OCI-LY1 (cell line): Measurements from ENCODE around the gene INSYN1.

Experiments
- H2AFZ ChIP-seq: fragments of 200-600 bp; sonication (generic), shearing (Covaris generic); 2 replicates; pipeline ENCODE4 v1.6.0; 2014; ENCODE audit warnings: antibody characterized with exemption, mild to moderate bottlenecking, low read length
- H3F3A ChIP-seq: fragments of 200-600 bp; sonication (generic), shearing (Covaris generic); 2 replicates; pipeline ENCODE4 v1.6.0; 2014; ENCODE audit warnings: mild to moderate bottlenecking, antibody characterized with exemption, low read length, moderate library complexity; ENCODE audit not compliant: insufficient read depth
- H3K27ac ChIP-seq: fragments of 200-600 bp; sonication (generic); 2 replicates; pipeline ENCODE4 v1.5.1; 2014; ENCODE audit warnings: low read length, mixed run types, mild to moderate bottlenecking, low read depth; ENCODE audit not compliant: poor library complexity, severe bottlenecking
- H3K27me3 ChIP-seq: fragments of 200-600 bp; sonication (generic); 2 replicates; pipeline ENCODE4 v1.6.0; 2014; ENCODE audit warnings: antibody characterized with exemption, mild to moderate bottlenecking, low read length, moderate library complexity; ENCODE audit not compliant: insufficient read depth
- H3K36me3 ChIP-seq: fragments of 200-600 bp; sonication (generic); 2 replicates; pipeline ENCODE4 v1.6.1; 2014; ENCODE audit warnings: mild to moderate bottlenecking, antibody characterized with exemption, low read length, moderate library complexity, mixed read lengths; ENCODE audit not compliant: insufficient read depth
- H3K4me1 ChIP-seq: fragments of 200-600 bp; sonication (generic); 2 replicates; pipeline ENCODE4 v1.5.1; 2014; ENCODE audit warnings: mild to moderate bottlenecking, low read length, moderate library complexity; ENCODE audit not compliant: insufficient read depth, severe bottlenecking
- H3K4me2 ChIP-seq: fragments of 200-600 bp; sonication (generic), shearing (Covaris generic); 2 replicates; pipeline ENCODE4 v1.6.1; 2014; ENCODE audit warnings: low read length
- H3K4me3 ChIP-seq: fragments of 200-600 bp; sonication (generic); 2 replicates; pipeline ENCODE4 v1.5.1; 2014; ENCODE audit warnings: low read length, low read depth, mild to moderate bottlenecking, mixed read lengths; ENCODE audit not compliant: poor library complexity, severe bottlenecking
- H3K79me2 ChIP-seq: fragments of 200-600 bp; shearing (Covaris generic); 2 replicates; pipeline ENCODE4 v1.6.1; 2016; ENCODE audit warnings: mixed run types, low read length, mixed read lengths; ENCODE audit not compliant: insufficient read depth
- H3K9ac ChIP-seq: fragments of 200-600 bp; sonication (generic), shearing (Covaris generic); 2 replicates; pipeline ENCODE4 v1.6.1; 2014; ENCODE audit warnings: mild to moderate bottlenecking, low read length, mixed read lengths
- H3K9me2 ChIP-seq: fragments of 200-600 bp; sonication (generic), shearing (Covaris generic); 2 replicates; pipeline ENCODE4 v1.6.1; 2014; ENCODE audit warnings: low read depth, mild to moderate bottlenecking, low read length, mixed read lengths
- H3K9me3 ChIP-seq: fragments of 200-600 bp; shearing (Covaris generic); 2 replicates; pipeline ENCODE4 v1.6.1; 2014; ENCODE audit warnings: low read length, mixed read lengths
- H4K20me1 ChIP-seq: fragments of 200-600 bp; sonication (generic), shearing (Covaris generic); 2 replicates; pipeline ENCODE4 v1.6.0; 2016; ENCODE audit warnings: mild to moderate bottlenecking, low read length; ENCODE audit not compliant: insufficient read depth
- EZH2 ChIP-seq: fragments of 200-600 bp; sonication (generic), shearing (Covaris generic); IDR thresholded peaks from 2 replicates; pipeline ENCODE4 v1.8.0; 2017; ENCODE audit warnings: borderline replicate concordance, mixed run types, mild to moderate bottlenecking, antibody characterized with exemption, low read length, moderate library complexity, mixed read lengths
- TF ChIP-seq, protein P1 (sequence below): fragments of 200-600 bp; sonication (generic), shearing (Covaris generic); IDR thresholded peaks from 2 replicates; pipeline ENCODE4 v1.5.1; 2017; ENCODE audit warnings: mild to moderate bottlenecking, antibody characterized with exemption, low read length, moderate library complexity, mixed read lengths

The INSYN1 gene

DNA sequence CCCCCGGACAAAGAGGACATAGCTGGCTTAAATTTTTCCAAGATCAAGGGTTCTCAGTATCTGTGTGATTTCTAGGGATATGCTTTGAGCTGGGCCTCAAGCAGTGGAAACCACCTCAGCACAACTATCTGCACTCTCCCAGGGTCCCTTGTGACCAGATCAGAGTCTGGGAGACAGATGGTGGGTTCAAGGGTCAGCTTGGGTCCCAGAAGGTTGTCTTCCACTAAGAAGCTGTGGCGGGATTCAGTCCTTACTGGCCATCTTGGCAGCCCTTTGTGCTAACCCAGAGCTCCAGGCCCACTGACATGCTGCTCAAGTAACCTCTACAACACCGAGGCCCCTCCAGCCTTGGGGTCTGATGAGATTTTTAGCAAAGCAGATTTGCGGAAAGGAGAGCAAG is 2.7 kb downstream of the INSYN1 start:
- no peaks in the 10 kb centered on the region for H3K4me1 ChIP-seq
- no peak for TF ChIP-seq EZH2
- TF ChIP-seq, protein P1, sequence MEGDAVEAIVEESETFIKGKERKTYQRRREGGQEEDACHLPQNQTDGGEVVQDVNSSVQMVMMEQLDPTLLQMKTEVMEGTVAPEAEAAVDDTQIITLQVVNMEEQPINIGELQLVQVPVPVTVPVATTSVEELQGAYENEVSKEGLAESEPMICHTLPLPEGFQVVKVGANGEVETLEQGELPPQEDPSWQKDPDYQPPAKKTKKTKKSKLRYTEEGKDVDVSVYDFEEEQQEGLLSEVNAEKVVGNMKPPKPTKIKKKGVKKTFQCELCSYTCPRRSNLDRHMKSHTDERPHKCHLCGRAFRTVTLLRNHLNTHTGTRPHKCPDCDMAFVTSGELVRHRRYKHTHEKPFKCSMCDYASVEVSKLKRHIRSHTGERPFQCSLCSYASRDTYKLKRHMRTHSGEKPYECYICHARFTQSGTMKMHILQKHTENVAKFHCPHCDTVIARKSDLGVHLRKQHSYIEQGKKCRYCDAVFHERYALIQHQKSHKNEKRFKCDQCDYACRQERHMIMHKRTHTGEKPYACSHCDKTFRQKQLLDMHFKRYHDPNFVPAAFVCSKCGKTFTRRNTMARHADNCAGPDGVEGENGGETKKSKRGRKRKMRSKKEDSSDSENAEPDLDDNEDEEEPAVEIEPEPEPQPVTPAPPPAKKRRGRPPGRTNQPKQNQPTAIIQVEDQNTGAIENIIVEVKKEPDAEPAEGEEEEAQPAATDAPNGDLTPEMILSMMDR: no peak
- no peaks in the 10 kb centered on the region for H4K20me1 ChIP-seq
- no peak overlapping the region for H3K27ac ChIP-seq
- H3K79me2 ChIP-seq: no peaks in the 10 kb centered on the region
- H3K4me2 ChIP-seq: no peak overlapping the region
- H3K27me3 ChIP-seq: no peaks in the 10 kb centered on the region
- H3K9me3 ChIP-seq: no peaks in the 10 kb centered on the region
- H3K9ac ChIP-seq: no peak overlapping the region
- H3K9me2 ChIP-seq: no peaks in the 10 kb centered on the region
- no peak overlapping the region for H2AFZ ChIP-seq
- no peaks in the 10 kb centered on the region for H3K36me3 ChIP-seq
- no peaks in the 10 kb centered on the region for H3F3A ChIP-seq
- H3K4me3 ChIP-seq: no peak overlapping the region

GRCh38 chr15:73749971-73750370 is 3.2 kb downstream of the INSYN1 start:
- no peaks in the 10 kb centered on the region for H3F3A ChIP-seq
- H2AFZ ChIP-seq: no peak overlapping the region
- no peak overlapping the region for H3K4me2 ChIP-seq

DNA sequence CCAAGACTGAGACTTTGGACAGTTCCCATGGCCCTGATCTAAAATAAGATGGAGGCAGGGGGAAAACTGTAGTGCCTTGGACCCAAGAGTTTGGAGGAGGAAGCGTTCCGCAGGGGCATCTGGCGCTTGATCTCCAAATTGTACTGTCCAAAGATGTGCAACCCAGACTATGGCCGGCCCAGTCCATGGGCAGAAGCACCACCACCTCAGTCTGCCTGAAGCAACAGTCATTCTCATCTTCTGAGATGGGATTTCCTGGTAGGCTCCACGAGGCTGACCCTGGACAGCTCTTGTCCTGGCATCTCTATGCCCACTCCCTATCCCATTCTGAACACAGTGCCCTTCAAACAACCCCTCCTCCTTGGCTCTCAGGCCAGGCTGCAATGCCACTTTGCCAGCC is 3.6 kb downstream of the INSYN1 start:
- H3K4me3 ChIP-seq: no peak overlapping the region
- no peaks in the 10 kb centered on the region for H3K9me2 ChIP-seq
- no peaks in the 10 kb centered on the region for H3K79me2 ChIP-seq
- no peak overlapping the region for H2AFZ ChIP-seq
- H3F3A ChIP-seq: no peaks in the 10 kb centered on the region
- H3K9ac ChIP-seq: no peak overlapping the region
- no peaks in the 10 kb centered on the region for H3K36me3 ChIP-seq
- H3K9me3 ChIP-seq: no peaks in the 10 kb centered on the region
- no peaks in the 10 kb centered on the region for H3K27me3 ChIP-seq
- H3K4me1 ChIP-seq: no peaks in the 10 kb centered on the region
- no peak overlapping the region for H3K4me2 ChIP-seq
- TF ChIP-seq EZH2: no peak
- TF ChIP-seq, protein P1: no peak
- no peaks in the 10 kb centered on the region for H4K20me1 ChIP-seq
- no peak overlapping the region for H3K27ac ChIP-seq

More at GRCh38 chr15:73749971-73750370, 3.2 kb downstream of the INSYN1 start:
- Histone ChIP-seq H3K4me3 (no peak overlapping the region), H3K9me2 (no peaks in the 10 kb centered on the region), H3K4me1 (no peaks in the 10 kb centered on the region), H3K79me2 (no peaks in the 10 kb centered on the region), H3K9ac (no peak overlapping the region), H4K20me1 (no peaks in the 10 kb centered on the region), H3K36me3 (no peaks in the 10 kb centered on the region), H3K27me3 (no peaks in the 10 kb centered on the region), H3K27ac (no peak overlapping the region), H3K9me3 (no peaks in the 10 kb centered on the region)
- TF ChIP-seq, protein P1: no peak
- TF ChIP-seq EZH2: no peak
